CD4-positive, alpha-beta T cell treated with Interleukin-1 beta for 1 hour (primary cell): ENCODE measurements around the gene DNMBP.
"Not testable (repeated sequence)": the region's sequence is repeated elsewhere in the genome, so short reads cannot be mapped to it uniquely, and the experiment has no call there.

Experiments used
- DNase-seq, 2 donors: peaks; one replicate each; pipeline ENCODE4 v3.0.0-alpha.2; 2020 to 2022

Gene DNMBP

GRCh38 chr10:99906470-99906869 is 103.3 kb downstream of the DNMBP start:
- DNase-seq = no peak

- no peak for DNase-seq
These were observed 103.8 kb downstream of the DNMBP start for GRCh38 chr10:99905971-99906370.

GRCh38 chr10:99895867-99896266 is 113.9 kb downstream of the DNMBP start:
- no peak for DNase-seq

GRCh38 chr10:99895066-99895465 is 114.7 kb downstream of the DNMBP start:
- DNase-seq = not testable (repeated sequence)

- no peak for DNase-seq
These were observed 115.1 kb downstream of the DNMBP start for GRCh38 chr10:99894613-99895012.

DNA sequence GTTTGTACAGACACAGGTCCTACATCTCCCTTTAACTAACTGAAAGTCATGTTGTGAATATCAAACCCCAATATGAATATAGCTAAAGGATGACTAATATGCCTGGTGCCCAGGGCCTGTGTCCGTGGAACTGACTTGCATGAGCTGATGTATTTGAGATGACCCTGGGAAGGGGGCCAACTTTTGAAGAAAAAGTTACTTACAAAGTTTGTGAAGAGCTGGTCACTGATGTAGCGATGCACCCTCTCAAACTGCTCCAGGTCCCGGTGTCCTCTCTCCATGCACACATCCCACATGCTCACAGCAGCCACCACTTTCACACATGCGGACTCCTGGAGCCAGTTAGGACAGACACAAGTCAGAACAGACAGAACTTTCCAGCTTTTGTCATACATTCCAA is 121.1 kb downstream of the DNMBP start:
- DNase-seq = no peak

GRCh38 chr10:99883523-99883922 is 126.2 kb downstream of the DNMBP start:
- DNase-seq = no peak

GRCh38 chr10:99881371-99881770 is 128.4 kb downstream of the DNMBP start:
- no peak for DNase-seq

GRCh38 chr10:99880080-99880835 is 129.5 kb downstream of the DNMBP start:
- no peak for DNase-seq

DNA sequence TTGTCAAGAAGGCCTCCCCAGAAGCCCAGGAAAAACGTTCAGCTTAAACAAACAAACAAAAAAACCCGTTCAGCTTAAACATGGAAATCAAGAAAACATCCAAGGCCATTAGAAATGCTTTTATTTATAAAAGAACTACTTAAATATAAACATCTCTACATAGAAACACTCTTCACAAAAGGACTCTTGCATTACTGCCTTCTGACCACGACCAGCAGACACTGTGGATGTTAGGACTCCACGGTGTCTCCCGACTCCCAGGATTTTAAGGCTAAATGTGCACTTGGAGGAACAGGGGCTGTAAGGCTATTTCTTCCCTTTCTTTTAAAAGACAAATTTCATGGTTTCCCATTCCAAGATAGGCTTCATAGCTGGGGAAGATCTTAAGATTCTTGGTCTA is 134.3 kb downstream of the DNMBP start:
- no peak for DNase-seq

- no peak for DNase-seq
These were observed 135.2 kb downstream of the DNMBP start for GRCh38 chr10:99874341-99875085.

GRCh38 chr10:99873846-99874245 is 135.9 kb downstream of the DNMBP start:
- DNase-seq = no peak

GRCh38 chr10:99872367-99873162 is 137.2 kb downstream of the DNMBP start:
- no peak for DNase-seq

GRCh38 chr10:99870123-99870730 is 139.5 kb downstream of the DNMBP start:
- DNase-seq = peak in 1 of 2 donors; percentile 55

- DNase-seq = no peak
These were observed 140.1 kb downstream of the DNMBP start for GRCh38 chr10:99869581-99870122.

- not testable (repeated sequence) for DNase-seq
These were observed 142.5 kb downstream of the DNMBP start for GRCh38 chr10:99867250-99867649.

GRCh38 chr10:99863535-99864240 is 146.1 kb downstream of the DNMBP start:
- DNase-seq = not testable (repeated sequence)

DNA sequence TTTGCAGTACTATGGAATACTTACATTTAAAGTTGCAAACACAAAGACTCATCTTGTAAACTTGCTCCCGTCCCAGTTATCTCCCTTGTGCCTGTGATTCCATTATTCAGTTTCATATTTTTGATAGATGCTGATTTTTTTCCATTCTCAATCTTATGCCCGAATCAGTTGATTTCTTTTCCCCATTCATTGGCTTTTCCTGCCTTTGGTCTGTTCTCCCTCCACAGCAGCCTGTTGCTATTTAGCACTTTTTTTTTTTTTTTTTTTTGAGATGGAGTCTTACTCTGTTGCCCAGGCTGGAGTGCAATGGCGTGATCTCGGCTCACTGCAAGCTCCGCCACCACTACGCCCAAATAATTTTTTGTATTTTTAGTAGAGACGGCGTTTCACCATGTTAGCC is 149.3 kb downstream of the DNMBP start:
- DNase-seq = no peak

DNA sequence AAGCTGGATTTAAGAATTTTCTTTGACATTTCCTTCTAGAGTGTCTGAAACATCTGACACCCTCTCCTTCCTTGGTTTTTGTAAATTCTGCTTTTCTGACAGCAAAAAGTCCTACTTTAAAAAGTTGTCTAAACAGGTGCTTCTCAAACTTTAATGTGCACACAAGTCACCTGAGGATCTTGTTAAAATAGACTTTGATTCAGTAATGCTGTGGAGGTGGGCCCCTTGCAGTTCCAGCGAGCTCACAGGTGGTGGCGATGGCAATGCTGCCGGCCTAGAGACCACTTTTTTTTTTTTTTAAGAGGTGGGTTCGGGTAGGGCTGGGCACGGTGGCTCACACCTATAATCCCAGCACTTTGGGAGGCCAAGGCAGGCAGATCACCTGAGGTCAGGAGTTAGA is 150.2 kb downstream of the DNMBP start:
- DNase-seq = no peak

- DNase-seq = no peak
These were observed 150.9 kb downstream of the DNMBP start for GRCh38 chr10:99858849-99859248.

- DNase-seq = no peak
These were observed 154.2 kb downstream of the DNMBP start for GRCh38 chr10:99855479-99856071.

DNA sequence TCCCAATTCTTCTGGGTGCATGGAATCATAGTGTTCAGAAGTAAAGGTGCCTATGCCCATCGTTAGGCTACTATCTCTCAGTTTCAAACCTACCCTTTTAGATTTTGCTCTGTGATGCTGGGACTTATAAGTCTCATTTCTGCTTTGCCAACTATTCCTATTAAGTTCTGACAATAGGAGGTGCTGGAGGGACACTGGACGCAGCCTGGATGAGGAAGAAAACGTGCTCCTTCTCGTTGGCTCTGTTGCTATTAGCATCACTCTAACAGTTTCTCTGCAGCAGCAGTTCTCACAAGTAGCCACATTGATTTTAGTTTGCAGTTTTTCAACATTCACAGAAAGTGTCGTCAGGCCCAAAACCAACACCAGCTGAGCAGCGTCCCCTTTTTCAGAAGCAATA is 154.9 kb downstream of the DNMBP start:
- DNase-seq = no peak
